ENCODE data around the gene BMPER.
A peak's percentile ranks its signal among the peaks of the same experiment; 100 is the strongest.

DNA sequence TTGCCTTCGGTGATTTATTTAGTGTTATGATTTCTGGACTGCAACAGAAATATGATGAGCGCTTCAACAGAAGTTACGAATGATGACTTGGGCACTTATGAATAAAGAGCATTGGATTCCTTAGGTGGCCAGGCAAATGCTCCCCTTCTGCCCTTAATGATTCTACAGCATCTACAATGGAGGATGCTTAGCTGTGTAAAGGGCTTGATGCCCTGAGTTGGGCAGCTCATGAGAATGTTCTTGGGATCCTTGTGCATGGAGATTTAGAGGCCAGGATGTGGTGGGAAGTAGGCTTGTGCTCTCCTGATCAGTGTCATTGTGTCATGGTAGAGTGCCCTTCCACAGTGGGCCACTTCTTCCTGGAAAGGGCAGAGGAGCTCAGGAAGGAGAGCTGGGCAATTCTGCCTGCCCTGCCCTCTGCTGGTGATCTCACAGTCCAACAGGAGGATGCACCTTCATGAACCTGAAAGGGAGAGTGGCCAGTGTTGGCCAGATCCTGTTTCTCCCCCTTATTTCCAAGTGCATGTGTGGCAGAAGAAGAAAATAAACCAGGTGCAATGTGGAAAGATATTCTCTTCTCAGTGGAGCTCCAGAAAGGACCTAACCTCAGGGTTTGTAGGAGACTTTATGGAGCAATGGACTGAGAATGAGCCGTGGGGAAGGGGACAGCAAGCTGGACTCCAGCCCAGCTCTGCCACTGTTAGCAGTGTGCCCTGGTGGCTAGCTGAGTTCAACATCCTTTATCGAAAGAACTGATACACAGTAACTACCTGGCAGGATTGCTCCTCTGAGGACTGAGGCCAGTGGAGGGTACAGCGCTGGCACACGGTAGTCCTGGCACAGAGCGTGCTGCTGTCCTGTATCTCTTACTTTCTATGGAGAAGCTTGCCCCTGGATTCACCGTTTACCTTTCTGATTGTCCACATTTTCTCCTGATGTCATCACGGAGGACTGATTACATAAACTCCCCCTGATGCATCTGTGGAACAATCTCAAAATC lies 182.9 kb downstream of the BMPER start:
- no peak for TF ChIP-seq POLR2A (IDR thresholded peaks at IDR 0.05)
- TF ChIP-seq, protein P1, sequence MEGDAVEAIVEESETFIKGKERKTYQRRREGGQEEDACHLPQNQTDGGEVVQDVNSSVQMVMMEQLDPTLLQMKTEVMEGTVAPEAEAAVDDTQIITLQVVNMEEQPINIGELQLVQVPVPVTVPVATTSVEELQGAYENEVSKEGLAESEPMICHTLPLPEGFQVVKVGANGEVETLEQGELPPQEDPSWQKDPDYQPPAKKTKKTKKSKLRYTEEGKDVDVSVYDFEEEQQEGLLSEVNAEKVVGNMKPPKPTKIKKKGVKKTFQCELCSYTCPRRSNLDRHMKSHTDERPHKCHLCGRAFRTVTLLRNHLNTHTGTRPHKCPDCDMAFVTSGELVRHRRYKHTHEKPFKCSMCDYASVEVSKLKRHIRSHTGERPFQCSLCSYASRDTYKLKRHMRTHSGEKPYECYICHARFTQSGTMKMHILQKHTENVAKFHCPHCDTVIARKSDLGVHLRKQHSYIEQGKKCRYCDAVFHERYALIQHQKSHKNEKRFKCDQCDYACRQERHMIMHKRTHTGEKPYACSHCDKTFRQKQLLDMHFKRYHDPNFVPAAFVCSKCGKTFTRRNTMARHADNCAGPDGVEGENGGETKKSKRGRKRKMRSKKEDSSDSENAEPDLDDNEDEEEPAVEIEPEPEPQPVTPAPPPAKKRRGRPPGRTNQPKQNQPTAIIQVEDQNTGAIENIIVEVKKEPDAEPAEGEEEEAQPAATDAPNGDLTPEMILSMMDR (IDR thresholded peaks at IDR 0.05) = peak; percentile 32 to 51 (median 39)

Measured in upper lobe of left lung (tissue), 4 donors.